Activated T-helper 1 cell treated with anti-CD3 and anti-CD28 coated beads, Interleukin-2, amount 50 U/mL, for 16 hours (primary cell): ENCODE measurements around the gene HYOU1.
"Not testable (repeated sequence)": the region's sequence is repeated elsewhere in the genome, so short reads cannot be mapped to it uniquely, and the experiment has no call there.

Experiments used
- DNase-seq, 2 donors: peaks; one replicate each; pipeline ENCODE4 v3.0.0-alpha.2; 2020; ENCODE audit warnings: low read depth in 1 of 2, low spot score in 1 of 2

HYOU1 gene

GRCh38 chr11:119085437-119085847 lies 28.4 kb upstream of the HYOU1 start:
- DNase-seq, result no peak

GRCh38 chr11:119084663-119085436 lies 27.8 kb upstream of the HYOU1 start, which contains the start of gene HMBS:
Gene HMBS (plus strand): TSS chr11:119084881. CDS start chr11:119085034, 153 bp downstream.
- peak; percentile 68 to 87 for DNase-seq

- DNase-seq, result no peak
Observed at GRCh38 chr11:119081682-119082260, 24.8 kb upstream of the HYOU1 start.

- no peak for DNase-seq
Observed at GRCh38 chr11:119078675-119079420, 21.8 kb upstream of the HYOU1 start.

- DNase-seq, result no peak
Observed at GRCh38 chr11:119077839-119078238, 20.8 kb upstream of the HYOU1 start.

GRCh38 chr11:119067371-119068222 lies 10.6 kb upstream of the HYOU1 start, which contains the start of gene VPS11:
Gene VPS11 (plus strand): TSS chr11:119067818. CDS start chr11:119067824, 6 bp downstream.
- peak; percentile 96 to 97 for DNase-seq

GRCh38 chr11:119065369-119065768 lies 8.4 kb upstream of the HYOU1 start:
- peak in 1 of 2 donors; percentile 17 for DNase-seq

GRCh38 chr11:119062779-119063178 lies 5.8 kb upstream of the HYOU1 start:
- DNase-seq, result no peak

GRCh38 chr11:119061256-119061655 lies 4.3 kb upstream of the HYOU1 start:
- no peak for DNase-seq

- not testable (repeated sequence) for DNase-seq
Observed at GRCh38 chr11:119059128-119059527, 2.1 kb upstream of the HYOU1 start.

GRCh38 chr11:119056421-119056999 lies 495 bp downstream of the HYOU1 start:
- peak in 1 of 2 donors; percentile 36 for DNase-seq

GRCh38 chr11:119055901-119056300 lies 1.1 kb downstream of the HYOU1 start:
- DNase-seq, result no peak

- DNase-seq, result no peak
Observed at GRCh38 chr11:119054418-119054817, 2.6 kb downstream of the HYOU1 start.

- DNase-seq, result no peak
Observed at GRCh38 chr11:119052163-119052814, 4.7 kb downstream of the HYOU1 start.

GRCh38 chr11:119051440-119052162 lies 5.4 kb downstream of the HYOU1 start:
- no peak for DNase-seq

GRCh38 chr11:119049081-119049480 lies 7.9 kb downstream of the HYOU1 start:
- DNase-seq, result no peak

- DNase-seq, result no peak
Observed at GRCh38 chr11:119048644-119049043, 8.4 kb downstream of the HYOU1 start.

- DNase-seq, result no peak
Observed at GRCh38 chr11:119047205-119047604, 9.8 kb downstream of the HYOU1 start.

GRCh38 chr11:119046489-119046888 lies 10.5 kb downstream of the HYOU1 start:
- DNase-seq, result no peak
